Ishikawa (cell line): Measurements from ENCODE around the gene ZNF423.

Experiments
- RAD21 ChIP-seq: IDR thresholded peaks from 2 replicates; pipeline ENCODE4 v1.6.1; 2012; ENCODE audit warnings: low read depth
- REST ChIP-seq: IDR thresholded peaks from 2 replicates; pipeline ENCODE4 v1.6.1; 2012; ENCODE audit warnings: low read depth, mild to moderate bottlenecking
- TAF1 ChIP-seq: IDR thresholded peaks from 2 replicates; pipeline ENCODE4 v1.6.1; 2012; ENCODE audit warnings: low read depth, mild to moderate bottlenecking
- TCF12 ChIP-seq: IDR thresholded peaks from 2 replicates; pipeline ENCODE4 v1.6.1; 2012; ENCODE audit warnings: low read depth
- USF1 ChIP-seq: IDR thresholded peaks from 2 replicates; pipeline ENCODE4 v1.6.1; 2012
- YY1 ChIP-seq: IDR thresholded peaks from 2 replicates; pipeline ENCODE4 v1.6.1; 2012; ENCODE audit warnings: low read depth

- TF ChIP-seq TCF12 = peak; percentile 97
- TF ChIP-seq RAD21 = no peak
- TF ChIP-seq TAF1 = 0 out of 2 replicates have a peak, but pooled peaks have one; percentile 13
- peak; percentile 70 for TF ChIP-seq YY1
- TF ChIP-seq REST = no peak
- TF ChIP-seq USF1 = no peak
Observed at GRCh38 chr16:49698931-49699840, 156.7 kb downstream of the ZNF423 start.
